ENCODE measurements around the gene PIP4K2C. TPM values are rescaled to one million over a fixed set of nuclear protein-coding genes. Genes with fewer than 3 reads are reported as not detected.

The PIP4K2C gene
- 17.0 and 20.2 TPM in 2 replicates for total RNA-seq

DNA sequence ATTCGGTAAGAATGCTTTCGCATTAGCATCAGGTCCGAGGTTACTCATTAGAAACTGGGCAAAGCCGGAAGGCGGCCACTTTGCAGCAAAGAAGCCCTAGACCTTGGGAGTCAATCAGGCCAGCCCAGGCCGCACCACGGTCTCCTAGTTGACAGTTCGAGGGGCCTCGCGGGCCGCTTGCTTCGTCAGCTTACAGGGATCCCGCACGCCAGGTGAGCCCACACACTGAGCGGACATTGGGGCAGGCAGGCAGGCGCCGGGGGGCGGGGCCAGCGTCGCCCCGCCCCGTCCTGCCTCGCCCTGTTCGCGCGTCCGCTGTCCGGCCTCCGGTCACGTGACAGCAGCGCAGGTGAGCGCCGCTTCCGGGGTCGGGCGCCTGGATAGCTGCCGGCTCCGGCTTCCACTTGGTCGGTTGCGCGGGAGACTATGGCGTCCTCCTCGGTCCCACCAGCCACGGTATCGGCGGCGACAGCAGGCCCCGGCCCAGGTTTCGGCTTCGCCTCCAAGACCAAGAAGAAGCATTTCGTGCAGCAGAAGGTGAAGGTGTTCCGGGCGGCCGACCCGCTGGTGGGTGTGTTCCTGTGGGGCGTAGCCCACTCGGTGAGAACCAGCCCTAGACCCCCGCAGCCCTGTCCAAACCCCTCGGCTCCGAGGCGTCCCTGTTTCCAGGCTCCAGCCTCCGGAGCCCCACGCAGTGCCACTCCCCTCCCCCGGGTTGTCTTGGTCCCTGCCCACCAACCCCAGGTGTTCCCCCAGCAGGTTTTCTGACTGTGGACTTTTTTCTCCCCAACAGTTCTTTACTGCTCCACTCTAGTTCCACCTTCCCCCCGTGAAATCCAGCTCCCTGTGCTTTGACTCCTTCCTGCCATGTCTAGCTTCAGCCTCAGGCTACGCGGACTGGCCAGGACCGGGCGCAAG, at the start of gene PIP4K2C:
PIP4K2C (plus strand) TSS at position 329 of the 918 bp plus-strand sequence; CDS start at position 427, 98 bp downstream.

DNA sequence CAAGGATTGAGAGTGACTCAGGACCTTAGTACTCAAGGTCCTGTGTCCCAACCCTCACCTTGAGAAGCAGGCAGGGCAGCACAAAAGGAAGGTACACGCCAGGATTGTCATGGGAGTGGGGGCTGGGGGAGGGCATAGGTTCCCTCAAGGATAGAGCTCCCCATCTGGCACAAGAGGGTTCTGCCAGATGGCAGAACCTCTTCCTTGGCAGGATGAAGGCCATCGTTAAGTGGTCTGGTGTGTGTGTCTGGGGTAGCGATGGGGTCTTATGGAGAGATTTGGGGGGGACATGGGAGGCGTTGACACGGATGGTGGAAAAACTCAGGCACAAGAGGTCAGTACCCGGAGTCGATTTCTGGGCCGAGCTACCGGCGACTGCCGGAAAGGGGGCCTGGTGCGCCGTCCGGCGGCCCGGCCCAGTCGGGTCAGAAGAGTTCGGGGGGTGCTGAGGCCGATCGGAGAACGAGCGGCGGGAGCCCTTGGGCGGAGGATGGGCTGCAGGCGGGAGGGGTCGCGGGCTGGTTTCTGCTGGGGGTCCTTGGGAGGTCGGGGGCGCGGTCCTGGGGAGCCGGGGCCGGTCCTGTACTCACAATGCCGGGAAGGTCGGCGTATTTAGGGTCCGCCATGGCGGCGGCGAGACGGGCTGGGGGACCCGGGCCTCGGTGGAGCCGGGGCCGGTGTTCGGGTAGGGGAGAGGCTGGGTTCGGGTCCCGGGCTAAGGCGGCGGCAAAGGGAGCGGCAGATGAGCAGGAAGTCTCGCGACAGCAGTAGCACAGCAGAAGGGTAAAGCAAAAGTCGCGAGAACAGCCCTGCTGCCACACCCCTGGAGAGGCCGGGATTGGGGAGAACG, 44.3 kb upstream of the PIP4K2C start, which contains the start of gene DCTN2:
DCTN2 (minus strand) TSS at position 755 of the 850 bp plus-strand sequence; CDS start at position 626, 129 bp downstream.

DNA sequence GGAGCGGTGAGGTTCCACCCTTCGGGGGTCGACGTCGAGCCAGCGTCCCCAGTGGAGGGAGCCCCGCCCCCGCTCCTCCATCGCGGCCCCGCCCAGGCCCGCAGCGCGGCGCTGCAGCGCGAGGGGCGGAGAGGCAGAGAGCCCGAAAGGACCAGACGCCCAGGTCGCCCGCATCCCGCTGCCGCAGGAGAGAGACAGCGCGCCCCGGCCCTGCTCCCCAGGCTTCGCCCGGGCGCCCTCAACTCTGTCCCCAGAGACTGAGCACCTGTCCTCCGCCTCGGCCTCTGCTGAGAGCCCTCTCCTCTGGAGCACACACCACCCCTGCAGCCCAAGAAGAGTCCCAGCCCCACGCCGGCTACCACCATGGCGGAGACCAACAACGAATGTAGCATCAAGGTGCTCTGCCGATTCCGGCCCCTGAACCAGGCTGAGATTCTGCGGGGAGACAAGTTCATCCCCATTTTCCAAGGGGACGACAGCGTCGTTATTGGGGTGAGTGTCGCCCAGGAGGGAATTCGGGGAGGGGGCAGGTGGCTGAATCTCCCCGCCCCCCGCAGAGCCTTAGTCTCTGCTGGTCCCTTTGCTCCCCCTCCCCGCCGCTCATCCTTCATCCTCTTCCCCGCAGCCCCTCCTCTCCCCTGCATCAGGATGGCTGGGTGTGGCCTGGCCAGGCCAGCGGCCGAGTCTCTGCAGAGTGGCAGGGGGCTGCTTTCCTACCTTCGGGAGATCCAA, 40.9 kb upstream of the PIP4K2C start, which contains the start of gene KIF5A:
KIF5A (plus strand) TSS at position 136 of the 732 bp plus-strand sequence; CDS start at position 364, 228 bp downstream.

DNA sequence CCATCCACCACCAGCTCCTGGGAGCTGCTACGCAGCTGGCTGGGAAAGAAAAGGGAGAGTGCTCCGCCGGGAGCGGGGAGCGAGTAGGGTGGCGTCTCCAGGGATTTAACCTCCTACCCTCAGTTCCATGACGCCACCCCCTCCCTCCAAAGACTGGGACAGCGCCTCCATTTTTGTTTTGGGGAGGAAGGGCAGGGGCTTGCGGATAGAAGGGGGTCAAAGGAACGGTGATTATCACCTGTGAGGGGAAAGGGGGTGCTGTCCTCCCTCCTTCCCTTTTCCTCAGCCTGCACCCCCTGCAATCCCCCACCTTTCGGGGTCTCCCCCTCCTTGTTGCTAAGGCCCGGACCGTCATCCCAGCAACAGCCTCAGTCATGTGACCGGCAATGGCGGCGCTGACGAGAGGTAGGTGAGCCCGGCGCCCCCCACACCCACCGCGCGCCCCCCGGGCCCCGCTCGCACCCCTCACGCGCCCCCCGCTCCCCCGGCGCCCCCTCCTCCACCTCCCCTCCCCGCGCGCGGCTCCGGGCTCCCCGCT, 13.5 kb downstream of the PIP4K2C start, which contains the start of gene DTX3:
DTX3 (plus strand) TSS at position 371 of the 538 bp plus-strand sequence. CDS start 1,694 bp downstream, outside the sequence.

DNA sequence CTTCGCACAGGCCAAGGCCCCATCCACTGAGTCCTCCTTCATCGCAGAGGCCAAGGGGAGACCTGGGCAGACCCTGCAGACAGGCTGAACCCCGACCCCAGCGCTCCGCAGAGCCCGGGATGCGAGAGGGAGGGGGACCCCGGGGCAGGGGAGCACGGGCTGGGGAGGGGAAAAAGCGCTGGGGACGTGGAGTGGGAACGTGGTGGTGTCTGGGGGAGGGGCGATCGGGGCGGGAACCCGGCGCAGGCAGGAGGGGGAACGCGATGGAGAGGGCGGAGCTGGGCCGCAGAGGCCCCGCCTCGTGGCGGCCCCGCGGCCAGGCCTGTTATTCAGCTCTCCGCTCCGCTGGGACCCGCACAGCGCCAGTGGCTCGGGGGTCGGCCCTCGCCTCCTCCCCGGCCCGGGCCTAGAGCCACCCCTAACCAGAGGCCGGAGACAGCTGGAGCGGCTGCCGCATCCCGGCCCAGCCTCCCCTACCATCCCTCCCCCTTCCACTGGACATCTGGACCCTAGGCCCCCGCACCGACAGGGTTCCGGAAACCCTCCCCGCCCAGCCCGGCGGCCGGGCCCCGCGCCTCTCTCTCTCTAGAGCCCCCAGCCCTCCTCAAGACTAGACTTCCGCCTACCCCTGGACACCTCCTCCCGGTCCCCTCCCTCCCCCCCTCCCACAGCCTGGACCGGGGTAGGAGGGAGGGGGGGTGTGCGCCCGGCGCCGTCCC, 20.3 kb downstream of the PIP4K2C start, which contains the start of gene ARHGEF25:
ARHGEF25 (plus strand) TSS at position 328 of the 719 bp plus-strand sequence. CDS start 460 bp downstream, outside the sequence.

DNA sequence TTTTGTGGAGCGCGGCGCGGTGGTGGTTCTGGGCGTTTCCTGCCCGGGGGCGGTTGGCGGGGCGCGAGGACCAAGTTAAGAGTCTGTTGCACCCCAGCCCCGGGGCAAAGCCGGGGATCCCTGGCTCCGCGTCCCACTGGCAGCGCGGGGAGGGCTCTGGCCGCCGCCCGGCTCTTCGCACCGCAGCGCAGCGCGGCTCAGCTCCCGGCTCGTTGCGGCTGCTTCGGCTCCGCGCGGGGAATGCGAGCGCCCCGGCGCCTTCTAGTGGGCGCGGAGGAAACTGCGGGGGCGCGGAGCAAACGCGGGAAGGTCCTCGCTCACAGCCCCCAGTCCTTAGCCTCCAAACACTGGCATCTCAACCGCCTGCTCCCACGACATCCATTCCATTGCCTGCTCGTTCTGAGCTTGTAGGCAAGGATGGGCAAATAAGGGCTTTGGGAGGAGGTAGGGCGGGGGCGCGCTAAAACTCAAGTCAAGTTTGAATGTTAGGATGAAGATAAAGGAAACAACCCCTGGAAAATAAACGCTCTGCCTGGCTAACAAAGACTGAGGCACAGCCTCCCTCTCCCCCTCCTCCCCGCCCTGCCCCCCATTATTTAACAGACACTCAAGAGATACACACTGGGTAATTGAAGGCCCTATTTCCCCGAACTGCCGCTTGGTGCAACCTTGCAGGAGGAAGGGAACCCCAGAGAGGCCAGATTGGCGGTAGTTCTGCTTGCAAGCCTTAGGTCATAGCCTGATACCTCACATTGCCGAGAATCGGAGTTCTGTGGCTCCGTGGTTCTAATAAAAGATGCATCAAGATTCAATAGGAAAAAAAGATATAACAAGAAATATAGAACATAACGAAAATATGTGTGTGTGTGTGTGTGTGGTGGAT, 42.2 kb downstream of the PIP4K2C start, which contains the start of gene B4GALNT1:
B4GALNT1 (minus strand) TSS at position 244 of the 883 bp plus-strand sequence. CDS start 1,069 bp downstream, outside the sequence.

Other genes starting within 250 kb of the PIP4K2C start
- gene R3HDM2, start 160.1 kb upstream of the PIP4K2C start, total RNA-seq = 15.7 and 23.7 TPM in 2 replicates
- gene INHBC, start 156.4 kb upstream of the PIP4K2C start, total RNA-seq = not detected in 2 replicates
- 2.6 and 3.8 TPM in 2 replicates for gene INHBE, start 135.9 kb upstream of the PIP4K2C start, total RNA-seq
- gene GLI1, start 131.4 kb upstream of the PIP4K2C start, total RNA-seq = 1.2 and 1.6 TPM in 2 replicates
- not detected in 2 replicates for gene ARHGAP9, start 111.3 kb upstream of the PIP4K2C start, total RNA-seq
- 113 and 126 TPM in 2 replicates for gene MARS1, start 103.1 kb upstream of the PIP4K2C start, total RNA-seq
- 57.2 and 89.6 TPM in 2 replicates for gene DDIT3, start 70.7 kb upstream of the PIP4K2C start, total RNA-seq
- 7.4 and 10.6 TPM in 2 replicates for gene MBD6, start 68.4 kb upstream of the PIP4K2C start, total RNA-seq
- 139 and 156 TPM in 2 replicates for gene DCTN2, start 44.0 kb upstream of the PIP4K2C start, total RNA-seq
- 0.44 and 0.66 TPM in 2 replicates for gene KIF5A, start 41.1 kb upstream of the PIP4K2C start, total RNA-seq
- gene DTX3, start 13.6 kb downstream of the PIP4K2C start, total RNA-seq = 16.9 and 25.0 TPM in 2 replicates
- gene ARHGEF25, start 20.2 kb downstream of the PIP4K2C start, total RNA-seq = 24.4 and 51.1 TPM in 2 replicates
- gene B4GALNT1, start 42.0 kb downstream of the PIP4K2C start, total RNA-seq = 0.58 and 1.3 TPM in 2 replicates
- gene OS9, start 102.9 kb downstream of the PIP4K2C start, total RNA-seq = 283 and 289 TPM in 2 replicates
- 0.15 and 0.50 TPM in 2 replicates for gene AGAP2, start 147.6 kb downstream of the PIP4K2C start, total RNA-seq
- gene TSPAN31, start 153.8 kb downstream of the PIP4K2C start, total RNA-seq = 66.8 and 85.3 TPM in 2 replicates
- 281 and 285 TPM in 2 replicates for gene CDK4, start 161.1 kb downstream of the PIP4K2C start, total RNA-seq
- gene MARCHF9, start 163.9 kb downstream of the PIP4K2C start, total RNA-seq = 2.9 and 5.1 TPM in 2 replicates
- gene CYP27B1, start 175.9 kb downstream of the PIP4K2C start, total RNA-seq = 0.15 and 0.33 TPM in 2 replicates
- 3.6 and 6.3 TPM in 2 replicates for gene METTL1, start 180.9 kb downstream of the PIP4K2C start, total RNA-seq
- 9.3 and 10.3 TPM in 2 replicates for gene EEF1AKMT3, start 181.4 kb downstream of the PIP4K2C start, total RNA-seq
- 17.2 and 20.5 TPM in 2 replicates for gene TSFM, start 191.6 kb downstream of the PIP4K2C start, total RNA-seq
- 5.1 and 5.5 TPM in 2 replicates for gene AVIL, start 227.5 kb downstream of the PIP4K2C start, total RNA-seq

Measured in smooth muscle cell of trachea (primary cell).